Measurements from ENCODE around the gene NTN3. TPM values are rescaled to one million over a fixed set of nuclear protein-coding genes. Genes with fewer than 3 reads are reported as not detected.

Gene NTN3
- total RNA-seq, 1 experiment from 2014 or later, result not detected

- CTCF ChIA-PET, result no interaction called here
- H3K27ac Mint-ChIP-seq (ENCODE audit: low read depth, unreplicated experiment), result peak overlapping the region; percentile 32
- intact Hi-C loops (cut with micrococcal nuclease), result no loop called here
Measured at GRCh38 chr16:2486645-2487516, 15.8 kb downstream of the NTN3 start.

GRCh38 chr16:2487517-2487842 is 16.4 kb downstream of the NTN3 start:
- ChIA-PET POLR2A (no interaction called here), CTCF (interaction anchor here (0.5 kb wide), 1 partner anchor 13 kb away, joined by 3 read pairs; no protein-coding TSS in a partner anchor)
- BruUV-seq (replicated peaks), result no TSS peak
- intact Hi-C loops (cut with micrococcal nuclease), result no loop called here
- no peak overlapping the region for H3K4me3 Mint-ChIP-seq (ENCODE audit: unreplicated experiment)
- no peaks in the 10 kb centered on the region for H3K9me3 Mint-ChIP-seq (ENCODE audit: unreplicated experiment)
- H3K4me1 Mint-ChIP-seq (ENCODE audit: insufficient read depth, unreplicated experiment), result peaks cover 4% of the 10 kb centered on the region
- no peaks in the 10 kb centered on the region for H3K36me3 Mint-ChIP-seq (ENCODE audit: insufficient read depth, unreplicated experiment)
- no peak for TF ChIP-seq CTCF (IDR thresholded peaks at IDR 0.05; ENCODE audit: unreplicated experiment)
- no peaks in the 10 kb centered on the region for H3K27me3 Mint-ChIP-seq (ENCODE audit: insufficient read depth, unreplicated experiment)
- peak overlapping the region; percentile 32 for H3K27ac Mint-ChIP-seq (ENCODE audit: low read depth, unreplicated experiment)
- no peak for DNase-seq (ENCODE audit: unreplicated experiment)

More at GRCh38 chr16:2486645-2487516, 15.8 kb downstream of the NTN3 start:
- POLR2A ChIA-PET, result no interaction called here
- DNase-seq (ENCODE audit: unreplicated experiment), result no peak
- Mint-ChIP-seq H3K9me3 (ENCODE audit: unreplicated experiment) (no peaks in the 10 kb centered on the region), H3K4me1 (ENCODE audit: insufficient read depth, unreplicated experiment) (peaks cover 4% of the 10 kb centered on the region), H3K27me3 (ENCODE audit: insufficient read depth, unreplicated experiment) (no peaks in the 10 kb centered on the region), H3K4me3 (ENCODE audit: unreplicated experiment) (no peak overlapping the region), H3K36me3 (ENCODE audit: insufficient read depth, unreplicated experiment) (no peaks in the 10 kb centered on the region)
- BruUV-seq (replicated peaks), result no TSS peak
- TF ChIP-seq CTCF (IDR thresholded peaks at IDR 0.05; ENCODE audit: unreplicated experiment), result no peak

GRCh38 chr16:2487903-2488531 is 16.9 kb downstream of the NTN3 start:
- no peak for TF ChIP-seq CTCF (IDR thresholded peaks at IDR 0.05; ENCODE audit: unreplicated experiment)
- Mint-ChIP-seq H3K27me3 (ENCODE audit: insufficient read depth, unreplicated experiment) (no peaks in the 10 kb centered on the region), H3K4me3 (ENCODE audit: unreplicated experiment) (no peak overlapping the region), H3K27ac (ENCODE audit: low read depth, unreplicated experiment) (no peak overlapping the region), H3K36me3 (ENCODE audit: insufficient read depth, unreplicated experiment) (no peaks in the 10 kb centered on the region), H3K9me3 (ENCODE audit: unreplicated experiment) (no peaks in the 10 kb centered on the region), H3K4me1 (ENCODE audit: insufficient read depth, unreplicated experiment) (peaks cover 4% of the 10 kb centered on the region)
- CTCF ChIA-PET, result interaction anchor here (0.5 kb wide), 1 partner anchor 13 kb away, joined by 3 read pairs; no protein-coding TSS in a partner anchor
- intact Hi-C loops (cut with micrococcal nuclease), result no loop called here
- DNase-seq (ENCODE audit: unreplicated experiment), result no peak
- no TSS peak for BruUV-seq (replicated peaks)
- POLR2A ChIA-PET, result interaction anchor here (0.6 kb wide), 1 partner anchor 115 kb away, joined by 4 read pairs; no protein-coding TSS in a partner anchor

GRCh38 chr16:2489581-2489980 is 18.5 kb downstream of the NTN3 start:
- POLR2A ChIA-PET, result interaction anchor here (0.6 to 1.3 kb wide), 2 partner anchors 10 to 12 kb away, joined by 3 read pairs; no protein-coding TSS in a partner anchor
- CTCF ChIA-PET, result interaction anchor here (1.8 kb wide), 1 partner anchor 11 kb away, joined by 10 read pairs; no protein-coding TSS in a partner anchor
- peaks cover 4% of the 10 kb centered on the region for H3K4me1 Mint-ChIP-seq (ENCODE audit: insufficient read depth, unreplicated experiment)
- no peak for DNase-seq (ENCODE audit: unreplicated experiment)
- H3K4me3 Mint-ChIP-seq (ENCODE audit: unreplicated experiment), result no peak overlapping the region
- no peak overlapping the region for H3K27ac Mint-ChIP-seq (ENCODE audit: low read depth, unreplicated experiment)
- intact Hi-C loops (cut with micrococcal nuclease), result no loop called here
- no peak for TF ChIP-seq CTCF (IDR thresholded peaks at IDR 0.05; ENCODE audit: unreplicated experiment)
- no peaks in the 10 kb centered on the region for H3K36me3 Mint-ChIP-seq (ENCODE audit: insufficient read depth, unreplicated experiment)
- H3K27me3 Mint-ChIP-seq (ENCODE audit: insufficient read depth, unreplicated experiment), result no peaks in the 10 kb centered on the region
- H3K9me3 Mint-ChIP-seq (ENCODE audit: unreplicated experiment), result no peaks in the 10 kb centered on the region
- no TSS peak for BruUV-seq (replicated peaks)
